ENCODE measurements around the gene NAGK. TPM values are rescaled to one million over a fixed set of nuclear protein-coding genes. Genes with fewer than 3 reads are reported as not detected.

Gene NAGK
- total RNA-seq, 1 donor from 2014 or later: 110 TPM

DNA sequence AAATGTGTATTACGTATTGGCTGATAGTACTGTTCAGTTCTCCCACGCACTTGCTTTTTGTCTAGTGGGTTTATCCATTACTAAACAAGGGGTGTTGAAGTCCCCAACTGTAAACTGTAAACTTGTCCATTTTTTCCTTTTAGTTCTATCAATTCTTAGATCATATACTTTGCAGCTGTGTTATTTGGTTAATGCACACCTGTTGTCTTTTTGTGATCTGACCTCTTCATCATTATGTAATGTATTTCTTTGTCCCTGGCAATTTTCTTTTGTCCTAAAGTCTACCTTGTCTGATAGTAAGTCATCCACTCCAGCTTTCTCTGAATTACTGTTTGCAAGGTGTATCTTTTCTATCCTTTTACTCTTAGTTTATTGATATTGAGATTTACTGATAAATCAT lies 39.6 kb downstream of the NAGK start:
- H3K36me3 ChIP-seq: peaks cover 0 to 9% of the 10 kb centered on the region in 2 donors
- no peak for DNase-seq (ENCODE audit: extremely low spot score in 2 of 2)
- no peak for TF ChIP-seq POLR2A (IDR thresholded peaks at IDR 0.05)
- TF ChIP-seq, protein P1, sequence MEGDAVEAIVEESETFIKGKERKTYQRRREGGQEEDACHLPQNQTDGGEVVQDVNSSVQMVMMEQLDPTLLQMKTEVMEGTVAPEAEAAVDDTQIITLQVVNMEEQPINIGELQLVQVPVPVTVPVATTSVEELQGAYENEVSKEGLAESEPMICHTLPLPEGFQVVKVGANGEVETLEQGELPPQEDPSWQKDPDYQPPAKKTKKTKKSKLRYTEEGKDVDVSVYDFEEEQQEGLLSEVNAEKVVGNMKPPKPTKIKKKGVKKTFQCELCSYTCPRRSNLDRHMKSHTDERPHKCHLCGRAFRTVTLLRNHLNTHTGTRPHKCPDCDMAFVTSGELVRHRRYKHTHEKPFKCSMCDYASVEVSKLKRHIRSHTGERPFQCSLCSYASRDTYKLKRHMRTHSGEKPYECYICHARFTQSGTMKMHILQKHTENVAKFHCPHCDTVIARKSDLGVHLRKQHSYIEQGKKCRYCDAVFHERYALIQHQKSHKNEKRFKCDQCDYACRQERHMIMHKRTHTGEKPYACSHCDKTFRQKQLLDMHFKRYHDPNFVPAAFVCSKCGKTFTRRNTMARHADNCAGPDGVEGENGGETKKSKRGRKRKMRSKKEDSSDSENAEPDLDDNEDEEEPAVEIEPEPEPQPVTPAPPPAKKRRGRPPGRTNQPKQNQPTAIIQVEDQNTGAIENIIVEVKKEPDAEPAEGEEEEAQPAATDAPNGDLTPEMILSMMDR (IDR thresholded peaks at IDR 0.05): no peak
- no peak for TF ChIP-seq POLR2AphosphoS5 (IDR thresholded peaks at IDR 0.05; ENCODE audit: insufficient read depth in 1 of 2, low read depth in 1 of 2)
- no peaks in the 10 kb centered on the region for H3K9me3 ChIP-seq
- H3K4me3 ChIP-seq: no peak overlapping the region
- no peaks in the 10 kb centered on the region for H3K27me3 ChIP-seq
- intact Hi-C loops (cut with DNase I): no loop called here
- H3K27ac ChIP-seq: no peak overlapping the region
- no peaks in the 10 kb centered on the region for H3K4me1 ChIP-seq

DNA sequence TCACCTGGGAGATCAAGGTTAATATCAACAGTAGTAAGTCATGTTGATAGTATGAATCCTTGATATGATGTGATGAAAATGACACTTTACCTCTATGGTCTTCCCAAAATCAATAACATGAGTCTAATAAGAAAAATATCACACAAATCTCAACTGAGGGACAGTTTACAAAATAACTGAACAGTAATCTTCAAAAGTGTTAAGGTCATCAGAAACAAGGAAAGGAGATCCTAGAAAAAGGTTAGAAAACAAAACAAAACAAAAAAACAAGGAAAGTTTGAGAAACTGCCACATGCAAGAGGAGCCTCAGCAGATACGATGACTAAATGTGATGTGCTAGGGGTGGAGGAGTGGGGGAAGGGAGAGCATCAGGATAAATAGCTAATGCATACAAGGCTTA lies 45.4 kb downstream of the NAGK start:
- intact Hi-C loops (cut with DNase I): no loop called here
- TF ChIP-seq POLR2AphosphoS5 (IDR thresholded peaks at IDR 0.05; ENCODE audit: insufficient read depth in 1 of 2, low read depth in 1 of 2) (no peak), POLR2A (IDR thresholded peaks at IDR 0.05) (no peak)
- TF ChIP-seq, protein P1 (IDR thresholded peaks at IDR 0.05): no peak
- Histone ChIP-seq H3K9me3 (no peaks in the 10 kb centered on the region), H3K27ac (no peak overlapping the region), H3K4me1 (no peaks in the 10 kb centered on the region), H3K4me3 (no peak overlapping the region), H3K36me3 (peaks cover 0 to 15% of the 10 kb centered on the region in 2 donors), H3K27me3 (no peaks in the 10 kb centered on the region)
- no peak for DNase-seq (ENCODE audit: extremely low spot score in 2 of 2)

DNA sequence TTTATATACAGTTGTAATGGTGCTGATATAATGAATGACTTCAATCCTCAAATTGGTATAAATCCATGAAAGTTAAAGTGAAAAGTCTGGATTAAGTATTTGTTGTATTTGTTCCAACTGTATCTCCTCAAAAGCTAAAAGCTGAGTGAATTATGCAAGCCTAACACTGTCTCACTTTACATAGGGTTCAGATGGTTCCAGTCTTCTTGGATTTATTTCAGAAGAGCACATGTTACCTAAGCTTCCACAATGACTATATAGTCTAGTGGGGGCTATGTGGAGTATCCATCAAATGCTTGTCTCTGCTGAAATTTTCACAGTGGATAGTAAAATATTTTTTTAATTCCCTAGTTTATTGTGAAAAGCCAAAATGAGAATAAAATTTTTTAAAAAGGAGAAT lies 48.6 kb downstream of the NAGK start:
- peaks cover 0 to 25% of the 10 kb centered on the region in 2 donors for H3K36me3 ChIP-seq
- no peak for DNase-seq (ENCODE audit: extremely low spot score in 2 of 2)
- H3K27ac ChIP-seq: no peak overlapping the region
- TF ChIP-seq POLR2A (IDR thresholded peaks at IDR 0.05) (no peak), POLR2AphosphoS5 (IDR thresholded peaks at IDR 0.05; ENCODE audit: insufficient read depth in 1 of 2, low read depth in 1 of 2) (no peak)
- TF ChIP-seq, protein P1 (IDR thresholded peaks at IDR 0.05): no peak
- intact Hi-C loops (cut with DNase I): no loop called here
- no peak overlapping the region for H3K4me3 ChIP-seq
- H3K4me1 ChIP-seq: peaks cover 13% of the 10 kb centered on the region
- H3K9me3 ChIP-seq: no peaks in the 10 kb centered on the region
- no peaks in the 10 kb centered on the region for H3K27me3 ChIP-seq

DNA sequence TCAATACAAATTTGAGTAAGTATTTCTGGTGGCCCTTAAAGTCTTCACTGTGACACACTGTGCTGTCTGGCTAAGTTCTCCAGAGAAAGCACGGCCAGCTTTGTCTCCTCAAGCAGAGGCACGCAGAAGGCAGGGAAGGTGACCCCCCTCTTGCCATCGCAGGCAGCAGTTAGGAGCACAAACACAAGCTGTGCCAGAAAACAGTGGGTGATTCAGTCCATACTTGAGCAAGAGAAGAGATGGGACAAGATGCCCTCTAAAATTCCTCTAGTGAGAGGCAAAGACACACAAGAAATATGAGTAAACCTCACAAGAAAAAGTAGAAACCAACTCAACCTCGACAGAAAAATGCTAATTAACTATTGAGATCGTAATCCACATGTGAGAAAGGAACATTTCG lies 51.7 kb downstream of the NAGK start:
- peaks cover 0 to 22% of the 10 kb centered on the region in 2 donors for H3K36me3 ChIP-seq
- no peak overlapping the region for H3K27ac ChIP-seq
- no peaks in the 10 kb centered on the region for H3K9me3 ChIP-seq
- no peak for DNase-seq (ENCODE audit: extremely low spot score in 2 of 2)
- TF ChIP-seq POLR2AphosphoS5 (IDR thresholded peaks at IDR 0.05; ENCODE audit: insufficient read depth in 1 of 2, low read depth in 1 of 2): no peak
- TF ChIP-seq, protein P1 (IDR thresholded peaks at IDR 0.05): no peak
- peaks cover 13% of the 10 kb centered on the region for H3K4me1 ChIP-seq
- H3K4me3 ChIP-seq: no peak overlapping the region
- intact Hi-C loops (cut with DNase I): no loop called here
- H3K27me3 ChIP-seq: no peaks in the 10 kb centered on the region

DNA sequence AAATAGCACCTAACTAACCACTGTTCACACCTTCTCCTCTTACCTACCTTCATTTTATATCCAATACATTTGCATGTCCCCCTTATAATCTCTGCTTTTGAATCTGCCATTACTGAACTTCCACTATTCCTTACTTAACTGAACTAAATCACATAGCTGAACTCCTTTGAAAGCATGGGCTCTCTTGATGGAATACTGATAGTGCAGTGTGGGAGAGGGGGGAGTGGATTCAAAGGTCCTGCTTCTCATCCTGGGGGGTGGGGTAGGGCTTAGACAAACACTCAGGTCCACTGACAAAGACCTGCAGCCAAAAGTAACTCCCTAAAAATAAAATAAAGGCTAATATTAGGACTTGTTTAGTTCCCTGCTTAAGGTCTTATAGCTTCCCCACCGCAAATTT lies 53.0 kb downstream of the NAGK start:
- peaks cover 13% of the 10 kb centered on the region for H3K4me1 ChIP-seq
- intact Hi-C loops (cut with DNase I): no loop called here
- H3K36me3 ChIP-seq: peaks cover 0 to 21% of the 10 kb centered on the region in 2 donors
- no peak for DNase-seq (ENCODE audit: extremely low spot score in 2 of 2)
- no peaks in the 10 kb centered on the region for H3K9me3 ChIP-seq
- no peaks in the 10 kb centered on the region for H3K27me3 ChIP-seq
- TF ChIP-seq POLR2A (IDR thresholded peaks at IDR 0.05) (no peak), POLR2AphosphoS5 (IDR thresholded peaks at IDR 0.05; ENCODE audit: insufficient read depth in 1 of 2, low read depth in 1 of 2) (no peak)
- TF ChIP-seq, protein P1 (IDR thresholded peaks at IDR 0.05): no peak
- no peak overlapping the region for H3K4me3 ChIP-seq
- no peak overlapping the region for H3K27ac ChIP-seq

All from vagina (tissue), 2 donors.